Ramos (cell line): Measurements from ENCODE around the gene ANXA9.

Experiments used
- in situ Hi-C: fragments of 300-500 bp; cut with MboI; formaldehyde crosslinking; loops from one replicate; pipeline ENCODE4 v1.14.3; 2022; ENCODE audit warnings: low sequenced_read_pairs; ENCODE audit not compliant: unreplicated experiment

ANXA9 gene

DNA sequence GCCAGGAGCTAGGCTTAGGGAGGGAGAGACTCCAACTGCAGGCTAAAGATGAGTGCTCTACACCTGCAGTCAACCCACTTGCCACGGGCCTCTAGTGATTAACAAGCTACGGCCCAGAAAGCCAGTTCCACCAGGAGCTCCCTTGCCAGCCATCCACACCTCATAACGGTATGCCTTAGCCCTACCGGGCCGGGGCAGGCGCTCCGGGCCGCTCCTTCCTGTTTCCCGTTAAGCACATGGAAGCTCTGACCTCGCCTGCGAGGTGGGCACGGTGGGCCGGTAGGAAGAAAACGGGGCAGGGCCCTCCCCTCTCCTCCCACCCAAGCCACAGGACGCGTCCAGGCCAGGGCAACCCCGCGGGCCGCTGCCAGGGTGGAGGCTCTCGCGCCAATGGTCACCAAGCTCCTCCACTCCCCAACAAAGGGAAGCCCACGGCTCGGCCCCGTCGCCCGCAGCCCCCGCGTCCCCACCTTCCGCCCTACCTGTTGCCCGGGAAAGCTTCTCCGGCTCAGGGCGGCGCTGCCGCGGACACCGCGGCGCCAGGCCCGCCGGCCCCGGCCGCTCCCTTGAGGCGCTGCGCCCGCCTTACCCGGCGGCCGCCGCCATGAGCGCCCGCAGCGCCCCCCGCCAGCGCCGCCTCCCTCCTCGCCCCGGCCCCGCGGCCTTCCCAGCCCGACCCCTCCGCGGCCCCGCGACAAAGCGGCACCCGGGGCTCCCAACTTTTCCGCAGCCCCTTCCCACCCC, 8.1 kb upstream of the ANXA9 start:
- in situ Hi-C loops, result no loop called here

DNA sequence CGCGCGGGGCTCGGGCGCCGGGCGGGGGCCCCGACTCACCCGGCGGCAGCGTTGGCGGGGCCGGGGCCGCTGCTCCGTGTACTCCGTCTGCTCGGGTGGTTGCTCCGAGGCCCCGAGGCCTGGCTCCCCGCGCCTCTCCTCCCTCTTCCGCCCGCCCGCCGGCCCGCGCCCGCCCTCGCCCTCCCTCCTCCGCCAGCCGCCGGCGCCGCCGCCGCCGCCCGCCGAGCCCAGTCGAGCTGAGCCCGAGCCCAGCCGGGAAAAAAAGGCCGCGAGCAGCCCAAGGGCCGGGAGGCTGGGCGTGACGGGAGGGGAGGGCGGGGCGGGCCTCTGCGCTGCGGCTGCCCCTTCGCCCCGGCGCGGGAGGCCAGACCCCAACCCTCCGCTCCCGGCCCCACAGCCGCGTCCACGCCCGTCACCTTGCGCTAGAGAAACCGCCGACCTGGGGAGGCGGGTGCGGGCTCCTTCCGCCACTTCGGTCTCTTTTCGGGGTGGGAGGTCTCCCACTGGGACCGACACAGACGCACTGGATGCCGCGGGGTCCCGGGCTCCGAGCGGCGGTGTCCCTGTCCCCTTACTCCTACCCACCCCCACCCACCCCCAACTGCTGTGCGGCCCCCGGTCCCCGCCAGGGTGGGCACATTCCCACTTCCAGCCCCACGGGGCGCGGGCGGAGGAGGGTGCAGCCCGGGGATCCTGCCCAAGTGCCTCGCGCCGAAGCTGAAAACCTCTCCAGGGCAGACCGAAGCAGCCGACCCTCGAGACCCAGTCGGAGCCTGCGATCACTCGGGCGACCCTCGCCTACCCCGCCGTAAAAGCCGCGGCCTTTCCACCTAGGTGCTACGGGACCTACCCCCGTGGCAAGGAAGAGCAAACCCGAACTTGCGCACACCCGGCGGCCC, 7.3 kb upstream of the ANXA9 start, which contains the start of gene CERS2:
Gene CERS2 (minus strand): TSS at position 256 of the 899 bp plus-strand sequence. CDS start 5,745 bp downstream, outside the sequence.
- in situ Hi-C loops, result loop anchor here (25.0 kb wide), 1 partner anchor 713 kb away; the partner anchor contains the start of genes APH1A, C1orf54 and CA14

DNA sequence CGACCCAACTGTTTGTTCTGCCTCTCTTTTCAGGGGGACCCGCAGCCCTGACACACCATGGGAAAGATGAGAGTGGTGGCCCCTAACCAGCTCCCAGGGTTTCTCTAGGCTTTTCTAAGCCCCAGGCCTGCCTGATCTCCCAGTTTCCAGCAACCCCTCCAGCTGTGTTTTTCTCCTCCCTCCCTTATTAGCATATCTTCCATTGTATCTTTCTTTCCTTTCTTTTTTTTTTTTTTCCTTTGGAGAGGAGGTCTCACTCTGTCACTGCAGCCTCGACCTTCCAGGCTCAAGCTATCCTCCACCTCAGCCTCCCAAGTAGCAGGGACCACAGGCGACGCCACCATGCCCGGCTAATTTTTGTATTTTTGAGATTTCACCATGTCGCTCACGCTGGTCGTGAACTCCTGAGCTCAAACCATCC, 5.7 kb upstream of the ANXA9 start:
- in situ Hi-C loops, result loop anchor here (25.0 kb wide), 1 partner anchor 714 kb away; the partner anchor contains the start of genes APH1A, C1orf54 and CA14

DNA sequence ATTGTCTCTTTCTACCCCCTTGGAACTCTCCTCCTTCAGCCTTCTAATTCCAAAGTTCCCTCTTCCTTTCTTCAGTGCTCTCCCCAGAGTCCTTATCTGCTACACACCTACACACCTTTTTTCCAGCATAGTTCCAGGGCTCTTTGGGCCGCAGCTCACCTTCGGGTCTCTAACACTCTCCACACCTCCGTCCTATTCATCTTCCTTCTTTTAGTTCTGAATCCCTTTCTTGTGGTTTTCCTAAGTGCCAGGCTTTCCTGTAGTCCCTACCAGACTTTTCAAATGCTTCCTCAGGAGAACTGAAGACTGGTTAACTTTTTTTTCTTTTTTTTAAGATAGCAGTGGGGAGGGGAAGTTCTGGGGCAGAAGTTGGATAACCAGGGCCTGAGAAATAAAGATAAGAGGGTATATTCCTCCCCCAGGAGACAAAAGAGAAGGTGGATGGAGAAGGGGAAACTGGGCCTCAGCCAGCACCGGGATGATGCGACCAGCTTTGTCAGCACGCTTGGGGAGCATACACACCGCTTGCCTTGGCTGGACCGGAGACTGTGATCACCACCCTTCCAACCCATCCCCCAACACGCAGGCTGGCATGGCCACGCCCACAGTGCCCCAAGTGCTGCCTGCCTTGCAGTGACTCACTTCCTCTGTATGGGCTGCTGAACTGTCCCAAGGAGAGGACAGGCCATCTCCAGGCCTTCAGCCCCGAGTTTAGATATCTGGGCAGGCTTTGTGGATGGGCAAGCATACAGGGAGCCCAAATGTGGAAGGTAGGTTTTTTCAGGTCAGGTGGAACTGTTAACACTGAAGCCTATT, 5.0 kb upstream of the ANXA9 start:
- in situ Hi-C loops, result loop anchor here (25.0 kb wide), 1 partner anchor 715 kb away; the partner anchor contains the start of genes APH1A, C1orf54 and CA14

DNA sequence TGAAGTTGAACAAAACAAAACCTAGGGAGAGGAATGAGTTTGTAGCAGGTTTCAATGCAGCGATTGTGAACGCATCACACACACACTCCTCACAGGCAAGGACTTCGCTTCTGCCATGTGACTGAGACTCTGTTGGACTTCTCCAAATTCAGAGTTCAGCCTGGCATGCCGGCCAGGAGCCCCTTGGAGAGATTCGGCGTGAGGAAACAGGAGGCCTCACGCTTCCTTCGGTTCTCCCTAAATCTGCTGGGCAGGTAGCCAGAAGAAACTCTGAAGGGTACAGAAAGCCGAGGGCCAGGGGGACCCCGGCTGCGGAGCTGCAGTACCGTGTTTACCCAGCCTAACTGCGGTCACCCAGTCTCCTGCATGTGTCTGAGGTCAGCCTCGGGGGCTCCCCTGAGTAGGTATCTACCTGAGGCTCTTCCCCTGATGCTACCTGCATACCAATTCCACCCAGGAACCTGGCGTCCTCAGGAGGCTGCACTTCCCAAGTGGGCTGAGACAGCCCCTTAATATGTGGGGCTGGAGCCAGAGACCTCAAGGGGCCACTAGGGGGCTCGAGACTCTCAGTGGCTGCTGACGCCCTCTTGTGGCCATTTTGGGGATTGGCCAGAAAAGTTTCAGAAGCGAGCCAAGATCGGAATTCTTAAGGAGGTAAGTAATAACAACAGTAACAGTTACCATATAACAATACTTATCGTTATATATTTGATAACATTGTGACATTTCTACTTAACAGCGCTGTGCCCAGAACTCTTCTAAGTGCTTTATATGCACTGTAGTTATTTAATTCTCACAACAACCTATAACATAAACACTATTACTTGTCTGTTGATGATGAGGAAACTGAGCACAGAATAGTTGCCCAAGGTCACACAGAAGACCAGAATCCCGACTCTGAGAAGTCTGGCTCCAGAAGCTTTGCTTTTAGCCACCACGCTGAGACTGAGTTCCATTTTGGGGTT, 2.7 kb upstream of the ANXA9 start:
- in situ Hi-C loops, result loop anchor here (25.0 kb wide), 1 partner anchor 717 kb away; the partner anchor contains the start of genes APH1A, C1orf54 and CA14

DNA sequence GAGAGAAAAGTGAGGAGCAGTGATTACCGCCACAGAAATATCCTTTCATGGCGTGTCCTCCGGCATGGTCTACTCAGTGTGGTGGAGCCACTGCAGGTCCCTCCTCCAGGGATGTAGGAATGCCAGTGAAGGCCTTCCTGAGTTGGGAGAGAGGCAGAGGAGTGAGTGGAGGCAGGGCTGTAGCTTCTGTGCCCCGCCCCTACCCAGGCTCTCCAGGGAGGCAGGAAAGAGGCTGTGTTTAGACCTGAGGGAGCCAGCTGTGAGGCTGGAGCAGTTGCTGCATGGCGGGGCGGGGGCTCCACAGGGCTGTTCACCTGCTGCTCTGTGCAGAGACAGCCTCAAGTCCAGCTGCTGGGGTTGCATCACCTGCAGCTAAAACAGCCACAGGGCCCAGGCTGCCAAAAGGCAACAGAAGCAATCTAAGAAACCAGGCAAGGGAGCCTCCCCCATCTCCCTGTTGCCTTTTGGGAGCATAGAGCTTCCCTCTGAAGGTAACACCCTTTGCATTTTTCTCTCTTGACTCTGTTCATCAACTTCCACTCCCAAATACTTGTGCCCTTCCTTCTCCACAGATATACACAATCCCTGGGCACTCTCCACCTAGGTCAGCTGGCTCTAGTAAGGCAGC, 801 bp upstream of the ANXA9 start:
- in situ Hi-C loops, result loop anchor here (25.0 kb wide), 1 partner anchor 719 kb away; the partner anchor contains the start of genes APH1A, C1orf54 and CA14

DNA sequence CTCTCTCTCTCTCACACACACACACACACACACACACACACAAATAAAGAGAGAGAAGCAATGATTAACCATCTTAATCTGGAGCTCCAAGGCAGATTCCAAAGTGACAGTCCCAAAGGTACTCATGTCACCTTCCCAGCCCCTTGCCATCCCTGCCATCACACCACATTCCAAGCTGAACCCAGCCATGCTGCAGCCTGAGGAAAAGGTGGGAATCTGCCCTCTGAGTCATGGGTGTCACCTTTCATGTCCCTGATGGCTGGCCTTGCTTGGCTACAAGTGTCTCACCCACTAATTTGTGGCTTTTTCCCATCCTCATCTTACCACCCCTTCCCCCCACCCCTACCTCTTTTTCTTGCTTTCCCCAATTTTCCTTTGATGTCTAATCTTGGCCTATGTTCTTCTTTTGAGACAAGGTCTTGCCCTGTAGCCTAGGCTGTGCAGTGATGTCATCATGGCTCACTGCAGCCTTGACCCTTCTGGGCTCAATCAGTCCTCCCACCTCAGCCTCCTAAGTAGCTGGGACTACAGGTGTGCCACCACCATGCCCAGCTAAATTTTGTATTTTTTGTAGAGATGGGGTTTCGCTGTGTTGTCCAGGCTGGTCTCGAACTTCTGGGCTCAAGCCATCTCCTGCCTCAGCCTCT, 3.2 kb downstream of the ANXA9 start:
- in situ Hi-C loops, result loop anchor here (25.0 kb wide), 1 partner anchor 723 kb away; the partner anchor contains the start of genes APH1A, C1orf54 and CA14

DNA sequence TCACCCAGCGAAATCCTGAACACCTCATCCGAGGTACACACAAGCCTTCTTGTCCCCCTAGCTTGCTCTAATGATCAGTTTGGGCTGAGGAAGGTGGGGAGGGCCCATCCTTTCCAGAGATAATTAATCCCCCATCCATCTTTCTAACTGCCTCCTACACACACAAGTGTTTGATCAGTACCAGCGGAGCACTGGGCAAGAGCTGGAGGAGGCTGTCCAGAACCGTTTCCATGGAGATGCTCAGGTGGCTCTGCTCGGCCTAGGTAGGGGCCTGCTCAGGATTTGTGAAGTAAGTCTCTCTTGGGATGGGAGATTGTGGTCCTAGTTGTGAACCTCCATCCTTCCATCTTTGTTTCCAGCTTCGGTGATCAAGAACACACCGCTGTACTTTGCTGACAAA, 5.8 kb downstream of the ANXA9 start:
- in situ Hi-C loops, result loop anchor here (25.0 kb wide), 1 partner anchor 726 kb away; the partner anchor contains the start of genes APH1A, C1orf54 and CA14

DNA sequence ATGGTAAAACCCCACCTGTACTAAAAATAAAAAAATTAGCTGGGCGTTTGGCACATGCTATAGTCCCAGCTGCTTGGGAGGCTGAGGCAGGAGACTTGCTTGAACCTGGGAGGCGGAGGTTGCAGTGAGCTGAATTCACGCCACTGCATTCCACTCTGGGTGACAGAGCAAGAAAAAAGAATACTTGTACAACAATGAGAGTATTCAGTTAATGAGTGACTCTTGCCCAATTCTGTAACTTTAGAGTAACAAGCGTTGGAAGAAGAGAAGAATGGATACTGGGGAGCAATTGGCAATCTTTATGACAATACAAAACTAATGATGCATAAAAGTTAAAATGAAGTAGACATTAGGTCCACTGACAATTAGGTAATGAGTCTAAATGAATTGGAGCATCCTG, 10.5 kb downstream of the ANXA9 start:
- in situ Hi-C loops, result loop anchor here (25.0 kb wide), 1 partner anchor 730 kb away; the partner anchor contains the start of genes APH1A, C1orf54 and CA14

DNA sequence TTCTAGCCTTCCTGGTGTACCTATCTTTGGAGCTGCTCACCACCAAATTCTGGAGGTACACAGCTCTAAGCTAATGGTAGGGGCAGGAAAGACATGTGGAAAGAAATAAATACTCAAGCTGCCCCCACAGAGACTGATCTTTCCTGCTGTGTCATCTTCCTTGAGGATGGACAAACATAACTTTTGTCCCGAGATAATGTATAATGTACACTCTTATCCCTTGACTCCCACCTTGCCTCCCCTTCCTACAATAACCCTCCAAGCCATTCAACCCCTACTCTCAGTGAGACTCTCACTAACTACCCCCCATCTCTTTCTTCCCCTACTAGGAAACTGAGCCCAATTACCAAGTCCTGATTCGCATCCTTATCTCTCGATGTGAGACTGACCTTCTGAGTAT, 12.2 kb downstream of the ANXA9 start:
- in situ Hi-C loops, result loop anchor here (25.0 kb wide), 1 partner anchor 732 kb away; the partner anchor contains the start of genes APH1A, C1orf54 and CA14

DNA sequence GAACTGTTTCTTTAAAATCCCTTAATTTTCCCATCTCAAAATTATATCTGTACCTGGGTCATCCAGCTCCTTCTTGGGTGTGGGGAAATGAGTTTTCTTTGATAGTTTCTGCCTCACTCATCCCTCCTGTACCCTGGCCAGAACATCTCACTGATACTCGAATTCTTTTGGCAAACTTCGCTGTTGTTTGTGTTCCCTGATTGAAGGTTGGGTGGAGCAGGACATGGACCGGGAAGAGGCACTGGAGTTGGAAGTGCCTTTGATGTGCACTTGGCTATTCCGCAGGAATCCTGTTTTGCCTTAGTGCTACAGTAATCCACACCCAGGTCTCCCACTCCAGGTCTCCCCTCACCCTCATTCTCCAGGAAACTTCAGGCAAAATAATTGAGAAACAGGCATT, 13.4 kb downstream of the ANXA9 start:
- in situ Hi-C loops, result loop anchor here (25.0 kb wide), 1 partner anchor 733 kb away; the partner anchor contains the start of genes APH1A, C1orf54 and CA14

DNA sequence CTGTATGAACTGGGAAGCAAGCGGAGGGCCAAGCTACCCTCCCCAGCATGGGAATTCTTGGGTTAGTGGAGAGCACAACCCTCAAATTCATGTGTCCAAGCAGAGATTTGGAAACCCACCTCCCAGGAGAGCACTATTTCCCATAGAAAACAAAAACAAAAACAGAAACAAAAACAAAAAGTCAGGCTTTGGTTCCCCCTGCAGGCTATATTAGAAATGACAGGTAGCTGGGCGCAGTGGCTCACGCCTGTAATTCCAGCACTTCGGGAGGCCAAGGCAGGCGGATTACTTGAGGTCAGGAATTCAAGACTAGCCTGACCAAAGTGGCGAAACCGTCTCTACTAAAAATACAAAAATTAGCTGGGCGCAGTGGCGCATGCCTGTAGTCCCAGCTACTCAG, 13.8 kb downstream of the ANXA9 start:
- in situ Hi-C loops, result loop anchor here (25.0 kb wide), 1 partner anchor 734 kb away; the partner anchor contains the start of genes APH1A, C1orf54 and CA14

DNA sequence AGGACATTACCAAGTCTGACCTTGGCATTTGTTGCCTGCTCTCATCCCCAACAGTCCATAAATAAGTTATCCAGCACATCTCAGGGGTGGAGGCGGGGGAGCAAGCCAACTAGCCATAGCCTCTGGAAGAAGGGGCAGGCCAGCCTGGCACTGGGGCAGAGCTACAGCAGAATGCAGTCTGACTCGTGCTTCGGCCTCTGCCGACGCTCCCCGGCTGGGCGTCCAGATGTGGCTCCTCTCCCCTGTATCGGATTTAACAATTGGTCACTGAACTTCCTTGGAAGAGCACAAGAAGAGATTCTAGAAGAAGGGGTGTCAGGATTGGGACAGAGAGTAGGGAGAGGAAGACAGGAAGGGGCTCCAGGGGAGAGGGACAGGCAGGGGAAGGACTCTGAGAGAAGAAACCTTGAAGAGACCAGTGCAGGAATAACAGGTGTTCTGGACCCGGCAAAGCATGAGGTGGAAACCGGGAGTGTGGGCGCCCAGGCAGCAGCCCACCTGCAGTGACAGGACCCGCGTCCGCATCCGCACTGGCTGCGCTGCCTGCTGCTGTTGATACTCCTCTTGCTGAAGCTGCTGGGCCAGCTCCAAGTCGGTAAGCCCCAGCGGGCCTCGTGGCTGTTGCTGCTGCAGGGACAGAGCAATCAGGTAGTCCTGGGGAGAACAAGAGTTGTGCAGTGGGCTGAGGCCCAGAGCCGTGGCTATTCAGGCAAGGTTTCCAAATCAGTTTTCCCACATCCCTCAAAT, 15.2 kb downstream of the ANXA9 start:
- in situ Hi-C loops, result loop anchor here (25.0 kb wide), 1 partner anchor 735 kb away; the partner anchor contains the start of genes APH1A, C1orf54 and CA14

DNA sequence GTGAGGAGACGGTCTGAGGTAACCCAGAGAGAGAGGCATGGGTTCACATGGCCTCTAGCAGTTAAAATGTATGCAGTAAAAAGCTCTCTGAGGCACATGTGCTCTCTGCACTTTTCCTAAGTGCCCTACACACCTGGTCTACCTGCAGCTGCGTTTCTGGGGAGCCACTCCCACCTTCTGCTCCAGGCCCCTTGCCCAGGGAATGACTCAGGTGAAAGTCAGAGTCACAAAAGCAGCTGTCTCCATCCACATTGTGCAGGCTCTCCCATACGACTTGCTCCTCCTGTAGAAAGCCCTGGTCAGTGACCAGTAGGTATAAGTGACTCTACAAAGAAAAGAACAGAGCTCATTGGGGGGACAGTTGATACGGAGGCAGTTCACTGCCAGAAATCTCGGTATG, 15.9 kb downstream of the ANXA9 start:
- in situ Hi-C loops, result loop anchor here (25.0 kb wide), 1 partner anchor 736 kb away; the partner anchor contains the start of genes APH1A, C1orf54 and CA14

DNA sequence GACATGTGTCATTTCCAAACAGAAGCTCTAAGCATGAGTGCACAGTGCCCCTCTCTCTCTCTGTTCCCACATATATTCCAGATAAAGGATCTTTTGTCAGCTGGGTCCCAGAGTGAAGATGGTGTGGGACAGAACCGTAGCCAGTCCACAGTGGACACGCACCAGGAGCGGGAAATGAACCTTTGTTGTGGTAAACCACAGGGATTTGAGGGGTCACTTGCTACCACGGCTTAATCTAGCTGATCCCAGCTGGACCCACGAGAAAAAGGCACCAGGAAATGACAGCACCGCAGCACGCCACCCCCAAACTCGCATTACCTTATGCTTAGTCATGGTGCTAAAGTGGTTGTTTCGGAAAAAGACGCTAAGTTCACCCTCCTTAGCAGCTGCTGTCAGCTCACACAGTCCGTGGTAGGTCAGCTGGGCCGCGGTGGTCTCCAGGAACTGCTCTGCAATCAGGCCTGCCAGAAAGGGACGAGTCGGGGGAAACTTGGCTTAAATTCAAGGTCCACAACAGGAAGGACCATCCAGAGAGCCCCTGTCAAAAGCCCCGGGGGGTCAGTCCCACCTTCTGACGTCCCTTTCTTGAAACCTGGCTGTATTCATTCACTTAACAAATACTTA, 17.1 kb downstream of the ANXA9 start:
- in situ Hi-C loops, result loop anchor here (25.0 kb wide), 1 partner anchor 737 kb away; the partner anchor contains the start of genes APH1A, C1orf54 and CA14

DNA sequence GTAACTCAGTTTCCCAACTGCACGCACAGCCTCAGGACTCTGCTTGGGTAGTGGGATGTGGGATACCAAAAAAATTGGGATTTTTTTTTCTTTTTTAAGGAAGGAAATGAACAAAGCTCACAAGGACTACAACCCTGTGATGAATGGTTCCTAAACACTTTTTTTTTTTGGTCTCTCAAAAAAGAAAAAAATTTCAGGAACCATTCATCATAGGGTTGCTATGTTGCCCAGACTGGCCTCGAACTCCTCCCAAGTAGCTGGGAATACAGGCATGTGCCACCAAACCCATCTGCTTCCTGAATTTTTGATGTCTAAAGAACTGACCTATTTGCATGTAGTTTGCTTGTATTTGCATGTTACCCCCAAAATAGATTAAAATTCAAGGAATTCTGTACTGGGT, 17.8 kb downstream of the ANXA9 start:
- in situ Hi-C loops, result loop anchor here (25.0 kb wide), 1 partner anchor 738 kb away; the partner anchor contains the start of genes APH1A, C1orf54 and CA14
